Measurements from ENCODE around the gene MAP2. TPM values are rescaled to one million over a fixed set of nuclear protein-coding genes. Genes with fewer than 3 reads are reported as not detected.

The MAP2 gene
- total and polyA plus RNA-seq, 2 of the 13 experiments (the other 11 are each of a cell fraction or from before 2014, with no cell fraction given) = 0.08 TPM; not detected in 1

- TF ChIP-seq ZBTB40 (IDR thresholded peaks at IDR 0.05) = no peak
- no peak for TF ChIP-seq ZBTB40 (CRISPR knock-in tag; IDR thresholded peaks at IDR 0.05)
- TF ChIP-seq SOX5 (CRISPR knock-in tag; IDR thresholded peaks at IDR 0.05; ENCODE audit: borderline replicate concordance) = no peak
- no peak for TF ChIP-seq ARID2 (CRISPR knock-in tag; IDR thresholded peaks at IDR 0.05; ENCODE audit: borderline replicate concordance)
- no peak for TF ChIP-seq SALL2 (CRISPR knock-in tag; IDR thresholded peaks at IDR 0.05)
- TF ChIP-seq RFX5 (IDR thresholded peaks at IDR 0.05; ENCODE audit: low read depth, low read length) = no peak
- no peak for TF ChIP-seq ZNF781 (CRISPR knock-in tag; IDR thresholded peaks at IDR 0.05; ENCODE audit: borderline replicate concordance, not compliant biosample characterization)
- TF ChIP-seq THAP11 (CRISPR knock-in tag; IDR thresholded peaks at IDR 0.05) = no peak
- TF ChIP-seq, protein P1, sequence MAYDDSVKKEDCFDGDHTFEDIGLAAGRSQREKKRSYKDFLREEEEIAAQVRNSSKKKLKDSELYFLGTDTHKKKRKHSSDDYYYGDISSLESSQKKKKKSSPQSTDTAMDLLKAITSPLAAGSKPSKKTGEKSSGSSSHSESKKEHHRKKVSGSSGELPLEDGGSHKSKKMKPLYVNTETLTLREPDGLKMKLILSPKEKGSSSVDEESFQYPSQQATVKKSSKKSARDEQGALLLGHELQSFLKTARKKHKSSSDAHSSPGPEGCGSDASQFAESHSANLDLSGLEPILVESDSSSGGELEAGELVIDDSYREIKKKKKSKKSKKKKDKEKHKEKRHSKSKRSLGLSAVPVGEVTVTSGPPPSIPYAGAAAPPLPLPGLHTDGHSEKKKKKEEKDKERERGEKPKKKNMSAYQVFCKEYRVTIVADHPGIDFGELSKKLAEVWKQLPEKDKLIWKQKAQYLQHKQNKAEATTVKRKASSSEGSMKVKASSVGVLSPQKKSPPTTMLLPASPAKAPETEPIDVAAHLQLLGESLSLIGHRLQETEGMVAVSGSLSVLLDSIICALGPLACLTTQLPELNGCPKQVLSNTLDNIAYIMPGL (CRISPR knock-in tag; IDR thresholded peaks at IDR 0.05; ENCODE audit: borderline replicate concordance in 1 of 2, low read depth in 1 of 2) = no peak
- no peak for TF ChIP-seq SP5 (CRISPR knock-in tag; IDR thresholded peaks at IDR 0.05; ENCODE audit: borderline replicate concordance, low read depth)
- TF ChIP-seq SUZ12 (IDR thresholded peaks at IDR 0.05; ENCODE audit: low read depth, low read length) = no peak
Measured at GRCh38 chr2:209523041-209523740, 99.3 kb downstream of the MAP2 start (continued).

All from HepG2 (cell line).